GM21786 (cell line): Measurements from ENCODE around the gene TSPAN11.

ENCODE experiments used
- ATAC-seq: cut with Tn5 transposase; IDR thresholded peaks from one replicate; pipeline ENCODE4 v1.9.1; 2021; ENCODE audit not compliant: unreplicated experiment

The TSPAN11 gene

GRCh38 chr12:30959110-30959710 lies 32.7 kb downstream of the TSPAN11 start:
- ATAC-seq: no peak

GRCh38 chr12:30959778-30960177 lies 33.2 kb downstream of the TSPAN11 start:
- no peak for ATAC-seq

GRCh38 chr12:30961030-30961429 lies 34.5 kb downstream of the TSPAN11 start:
- no peak for ATAC-seq

GRCh38 chr12:30962047-30962446 lies 35.5 kb downstream of the TSPAN11 start:
- no peak for ATAC-seq

- ATAC-seq: no peak
Measured at GRCh38 chr12:30963709-30964564, 37.4 kb downstream of the TSPAN11 start.

GRCh38 chr12:30964896-30965612 lies 38.5 kb downstream of the TSPAN11 start:
- no peak for ATAC-seq

- ATAC-seq: no peak
Measured at GRCh38 chr12:30965613-30965985, 39.1 kb downstream of the TSPAN11 start.

GRCh38 chr12:30967026-30967425 lies 40.5 kb downstream of the TSPAN11 start:
- no peak for ATAC-seq

GRCh38 chr12:30968211-30968610 lies 41.7 kb downstream of the TSPAN11 start:
- ATAC-seq: no peak

GRCh38 chr12:30969006-30969405 lies 42.5 kb downstream of the TSPAN11 start:
- no peak for ATAC-seq

- ATAC-seq: no peak
Measured at GRCh38 chr12:30969606-30970395, 43.3 kb downstream of the TSPAN11 start.

- ATAC-seq: no peak
Measured at GRCh38 chr12:30970559-30971197, 44.1 kb downstream of the TSPAN11 start.

- ATAC-seq: no peak
Measured at GRCh38 chr12:30972035-30972434, 45.5 kb downstream of the TSPAN11 start.

- ATAC-seq: no peak
Measured at GRCh38 chr12:30973175-30973574, 46.6 kb downstream of the TSPAN11 start.

- ATAC-seq: no peak
Measured at GRCh38 chr12:30973830-30974229, 47.3 kb downstream of the TSPAN11 start.

GRCh38 chr12:30974746-30975500 lies 48.4 kb downstream of the TSPAN11 start:
- no peak for ATAC-seq

GRCh38 chr12:30975581-30975980 lies 49.0 kb downstream of the TSPAN11 start:
- no peak for ATAC-seq

GRCh38 chr12:30976206-30976605 lies 49.7 kb downstream of the TSPAN11 start:
- no peak for ATAC-seq

GRCh38 chr12:30977124-30977523 lies 50.6 kb downstream of the TSPAN11 start:
- no peak for ATAC-seq
